ENCODE measurements around the gene AKAP13. TPM values are rescaled to one million over a fixed set of nuclear protein-coding genes. Genes with fewer than 3 reads are reported as not detected.

The AKAP13 gene, protein sequence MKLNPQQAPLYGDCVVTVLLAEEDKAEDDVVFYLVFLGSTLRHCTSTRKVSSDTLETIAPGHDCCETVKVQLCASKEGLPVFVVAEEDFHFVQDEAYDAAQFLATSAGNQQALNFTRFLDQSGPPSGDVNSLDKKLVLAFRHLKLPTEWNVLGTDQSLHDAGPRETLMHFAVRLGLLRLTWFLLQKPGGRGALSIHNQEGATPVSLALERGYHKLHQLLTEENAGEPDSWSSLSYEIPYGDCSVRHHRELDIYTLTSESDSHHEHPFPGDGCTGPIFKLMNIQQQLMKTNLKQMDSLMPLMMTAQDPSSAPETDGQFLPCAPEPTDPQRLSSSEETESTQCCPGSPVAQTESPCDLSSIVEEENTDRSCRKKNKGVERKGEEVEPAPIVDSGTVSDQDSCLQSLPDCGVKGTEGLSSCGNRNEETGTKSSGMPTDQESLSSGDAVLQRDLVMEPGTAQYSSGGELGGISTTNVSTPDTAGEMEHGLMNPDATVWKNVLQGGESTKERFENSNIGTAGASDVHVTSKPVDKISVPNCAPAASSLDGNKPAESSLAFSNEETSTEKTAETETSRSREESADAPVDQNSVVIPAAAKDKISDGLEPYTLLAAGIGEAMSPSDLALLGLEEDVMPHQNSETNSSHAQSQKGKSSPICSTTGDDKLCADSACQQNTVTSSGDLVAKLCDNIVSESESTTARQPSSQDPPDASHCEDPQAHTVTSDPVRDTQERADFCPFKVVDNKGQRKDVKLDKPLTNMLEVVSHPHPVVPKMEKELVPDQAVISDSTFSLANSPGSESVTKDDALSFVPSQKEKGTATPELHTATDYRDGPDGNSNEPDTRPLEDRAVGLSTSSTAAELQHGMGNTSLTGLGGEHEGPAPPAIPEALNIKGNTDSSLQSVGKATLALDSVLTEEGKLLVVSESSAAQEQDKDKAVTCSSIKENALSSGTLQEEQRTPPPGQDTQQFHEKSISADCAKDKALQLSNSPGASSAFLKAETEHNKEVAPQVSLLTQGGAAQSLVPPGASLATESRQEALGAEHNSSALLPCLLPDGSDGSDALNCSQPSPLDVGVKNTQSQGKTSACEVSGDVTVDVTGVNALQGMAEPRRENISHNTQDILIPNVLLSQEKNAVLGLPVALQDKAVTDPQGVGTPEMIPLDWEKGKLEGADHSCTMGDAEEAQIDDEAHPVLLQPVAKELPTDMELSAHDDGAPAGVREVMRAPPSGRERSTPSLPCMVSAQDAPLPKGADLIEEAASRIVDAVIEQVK (N-terminal part only)
- 100 to 1,000 TPM in 3 of 7 donors, 10 to 100 TPM in 4; 88.2 to 190 (median 99.8) TPM for total RNA-seq
- polyA plus RNA-seq, result 10 to 100 TPM; 45.3 to 94.0 TPM
- long read RNA-seq, donor 1, partial matches to known transcripts, result 61 of 141 reads
- long read RNA-seq, donor 1, other reads (novel, unspliced or antisense), result 79 of 141 reads
- long read RNA-seq, donor 2, partial matches to known transcripts, result 19 of 20 reads
- long read RNA-seq, donor 2, other reads (novel, unspliced or antisense), result 0 of 20 reads
- long read RNA-seq, donor 3, partial matches to known transcripts, result 14 of 48 reads
- long read RNA-seq, donor 3, other reads (novel, unspliced or antisense), result 33 of 48 reads

DNA sequence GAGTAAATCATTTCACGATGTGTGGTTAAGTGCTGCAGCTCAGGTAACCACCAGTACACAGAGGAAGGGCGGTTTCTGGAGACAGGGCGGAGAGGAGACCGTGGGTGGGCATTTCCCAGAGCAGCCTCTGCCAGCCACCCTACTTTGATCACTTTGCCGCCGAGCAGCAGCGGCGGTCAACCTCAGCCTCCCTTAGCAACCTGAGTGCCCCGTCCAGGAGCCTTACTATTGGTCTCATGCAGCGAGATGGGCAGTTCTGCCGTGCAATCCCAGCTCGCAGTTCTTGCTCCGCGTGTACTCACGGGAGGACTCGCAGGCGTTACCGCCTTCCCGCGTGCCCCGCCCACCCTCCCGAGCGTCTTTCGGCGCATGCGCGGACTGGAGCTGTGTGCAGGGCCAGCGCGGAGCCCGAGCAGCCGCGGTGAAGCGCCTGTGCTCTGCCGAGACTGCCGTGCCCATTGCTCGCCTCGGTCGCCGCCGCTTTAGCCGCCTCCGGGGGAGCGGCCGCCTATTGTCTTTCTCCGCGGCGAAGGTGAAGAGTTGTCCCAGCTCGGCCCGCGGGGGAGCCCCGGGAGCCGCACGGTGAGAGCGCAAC is at the start of gene AKAP13:
TSS of gene AKAP13 (plus strand) at position 387 of the 595 bp plus-strand sequence. CDS start 105,118 bp downstream, outside the sequence.
- no peaks in the 10 kb centered on the region for H3K36me3 ChIP-seq
- H3K4me1 ChIP-seq (ENCODE audit: insufficient read depth), result peaks cover 7% of the 10 kb centered on the region
- WGBS, 3 donors, result 0 to 1% (median 0%) methylated on average over 51 to 54 of the region's 54 CpGs
- intact Hi-C loops (cut with DNase I), result no loop called here
- peak within 1 kb of the TSS; percentile 78 for H3K4me3 ChIP-seq
- TF ChIP-seq POLR2A (IDR thresholded peaks at IDR 0.05) (peak; percentile 85), CTCF (IDR thresholded peaks at IDR 0.05) (no peak), EP300 (IDR thresholded peaks at IDR 0.05) (no peak)
- no peaks in the 10 kb centered on the region for H3K9me3 ChIP-seq
- H3K27ac ChIP-seq, result peak within 1 kb of the TSS; percentile 76 to 82
- no peaks in the 10 kb centered on the region for H3K27me3 ChIP-seq
- peak; percentile 94 to 97 (median 96) for DNase-seq

GRCh38 chr15:85330901-85331588 is 49.4 kb upstream of the AKAP13 start:
- peak; percentile 56 to 81 (median 69) for DNase-seq
- Histone ChIP-seq H3K4me3 (no peak overlapping the region), H3K4me1 (ENCODE audit: insufficient read depth) (peaks cover 6% of the 10 kb centered on the region), H3K36me3 (no peaks in the 10 kb centered on the region), H3K9me3 (no peaks in the 10 kb centered on the region), H3K27me3 (no peaks in the 10 kb centered on the region), H3K27ac (peak overlapping the region in 1 of 2 donors; percentile 70)
- peak in 2 of 3 donors; percentile 25 to 46 for TF ChIP-seq CTCF (IDR thresholded peaks at IDR 0.05)
- no peak for TF ChIP-seq EP300 (IDR thresholded peaks at IDR 0.05)
- no peak for TF ChIP-seq POLR2A (IDR thresholded peaks at IDR 0.05)
- intact Hi-C loops (cut with DNase I), result no loop called here
- 27 to 31% (median 29%) methylated on average over 14 of the region's 14 CpGs for WGBS, 3 donors

DNA sequence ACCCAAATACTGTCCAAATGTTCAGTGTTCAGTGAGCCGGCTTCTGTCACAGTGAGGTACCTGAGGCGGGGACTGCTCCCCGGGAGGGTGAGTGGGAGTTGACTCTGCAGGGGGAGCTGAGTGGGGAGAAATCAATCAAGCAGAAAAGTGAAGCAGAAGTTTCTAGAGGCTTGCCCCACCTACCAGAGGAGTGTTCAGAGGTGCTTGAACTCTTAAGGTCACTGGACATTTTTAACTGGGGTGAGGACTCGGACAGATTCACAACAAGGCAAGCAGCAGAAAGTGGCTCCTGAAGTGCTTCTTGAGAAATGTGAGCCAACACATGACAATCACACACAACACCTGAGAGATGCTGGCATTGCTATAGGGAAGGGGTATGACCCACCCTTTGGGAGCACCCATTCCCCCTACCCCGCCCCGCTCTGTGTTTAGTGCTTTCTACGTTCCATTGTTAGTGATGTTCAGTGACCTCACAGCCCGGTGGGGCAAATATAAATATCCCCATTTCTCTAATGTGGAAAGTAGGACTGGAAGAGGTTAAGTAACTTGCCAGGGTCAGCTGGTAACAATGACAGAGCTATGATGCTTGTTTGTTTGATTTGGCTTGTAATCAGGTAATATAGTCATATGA is 48.6 kb upstream of the AKAP13 start:
- Histone ChIP-seq H3K36me3 (no peaks in the 10 kb centered on the region), H3K4me1 (ENCODE audit: insufficient read depth) (peaks cover 6% of the 10 kb centered on the region), H3K9me3 (no peaks in the 10 kb centered on the region), H3K27ac (peak overlapping the region in 1 of 2 donors; percentile 13), H3K27me3 (no peaks in the 10 kb centered on the region), H3K4me3 (no peak overlapping the region)
- no peak for DNase-seq
- 84 to 90% (median 85%) methylated on average over 8 of the region's 8 CpGs for WGBS, 3 donors
- intact Hi-C loops (cut with DNase I), result no loop called here
- TF ChIP-seq EP300 (IDR thresholded peaks at IDR 0.05) (no peak), POLR2A (IDR thresholded peaks at IDR 0.05) (no peak), CTCF (IDR thresholded peaks at IDR 0.05) (no peak)

Data from ovary (tissue), 10 donors.